ENCODE results near the gene MYL2.
"Not testable (repeated sequence)": the region's sequence is repeated elsewhere in the genome, so short reads cannot be mapped to it uniquely, and the experiment has no call there.

The MYL2 gene

DNA sequence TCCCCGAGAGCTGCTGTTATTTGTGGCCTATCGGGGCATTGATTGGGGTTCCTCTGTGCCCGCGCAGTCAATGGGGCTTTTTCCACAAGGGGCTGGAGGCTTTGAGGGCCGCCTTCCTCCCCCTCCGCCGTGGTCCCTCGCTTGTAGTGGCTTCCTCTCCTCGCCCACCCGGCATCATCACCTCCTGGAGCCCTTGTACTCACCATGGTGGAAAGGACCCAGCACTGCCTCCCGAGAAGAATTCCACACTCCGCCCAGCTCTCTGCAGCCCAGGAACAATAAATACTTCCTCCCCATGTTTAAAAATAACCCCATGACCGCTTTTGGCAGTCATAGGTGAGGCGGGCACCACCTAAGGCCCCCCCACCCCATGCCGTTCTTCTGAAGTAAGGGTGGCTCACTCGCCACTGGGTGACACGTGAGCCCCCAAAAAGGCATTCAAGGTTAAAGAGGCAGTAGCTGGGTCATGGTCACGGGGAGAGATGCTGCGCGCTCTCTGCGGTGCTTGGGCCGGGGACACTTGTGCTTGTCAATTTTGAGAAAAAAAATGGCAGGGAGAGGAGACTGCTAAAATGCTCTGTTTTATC, at the start of gene MYL2:
Gene MYL2, minus strand, starts transcription at position 256 of the 587 bp plus-strand sequence. Its CDS starts 50 bp downstream, at position 206.
- no peak for DNase-seq (ENCODE audit: low read depth in 3 of 3)

- DNase-seq (ENCODE audit: low read depth in 3 of 3) = no peak
Measured at GRCh38 chr12:110966081-110966760, 45.8 kb upstream of the MYL2 start.

- no peak for DNase-seq (ENCODE audit: low read depth in 3 of 3)
Measured at GRCh38 chr12:110965574-110965973, 45.2 kb upstream of the MYL2 start.

- no peak for DNase-seq (ENCODE audit: low read depth in 3 of 3)
Measured at GRCh38 chr12:110960795-110961194, 40.4 kb upstream of the MYL2 start.

- DNase-seq (ENCODE audit: low read depth in 3 of 3) = no peak
Measured at GRCh38 chr12:110957652-110958051, 37.3 kb upstream of the MYL2 start.

DNA sequence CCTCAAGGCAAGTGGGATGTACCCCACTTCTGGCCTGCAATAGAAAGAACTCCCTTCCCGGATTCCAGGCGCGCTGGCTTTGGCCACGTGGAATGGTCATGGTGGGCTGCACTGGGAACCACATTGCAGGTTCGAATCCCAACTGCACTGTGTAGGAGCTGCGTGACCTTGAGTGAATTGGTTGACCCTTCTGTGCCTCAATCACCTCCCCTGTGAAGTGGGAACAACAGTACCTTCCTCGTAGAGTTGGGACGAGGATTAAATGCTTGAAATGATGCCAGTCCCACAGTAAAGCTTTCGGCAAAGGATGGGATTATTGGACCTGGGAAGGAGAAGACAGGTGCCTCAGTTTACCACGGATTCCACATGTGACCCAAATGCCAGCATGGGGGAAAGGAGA, 36.8 kb upstream of the MYL2 start:
- no peak for DNase-seq (ENCODE audit: low read depth in 3 of 3)

DNA sequence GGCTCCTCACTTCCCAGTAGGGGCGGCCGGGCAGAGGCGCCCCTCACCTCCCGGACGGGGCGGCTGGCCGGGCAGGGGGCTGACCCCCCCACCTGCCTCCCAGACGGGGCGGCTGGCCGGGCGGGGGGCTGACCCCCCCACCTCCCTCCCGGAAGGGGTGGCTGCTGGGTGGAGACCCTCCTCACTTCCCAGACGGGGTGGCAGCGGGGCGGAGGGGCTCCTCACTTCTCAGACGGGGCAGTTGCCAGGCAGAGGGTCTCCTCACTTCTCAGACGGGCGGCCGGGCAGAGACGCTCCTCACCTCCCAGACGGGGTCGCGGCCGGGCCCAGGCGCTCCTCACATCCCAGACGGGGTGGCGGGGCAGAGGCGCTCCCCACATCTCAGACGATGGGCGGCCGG, 30.5 kb upstream of the MYL2 start:
- not testable (repeated sequence) for DNase-seq (ENCODE audit: low read depth in 3 of 3)

- not testable (repeated sequence) for DNase-seq (ENCODE audit: low read depth in 3 of 3)
Measured at GRCh38 chr12:110950466-110950865, 30.1 kb upstream of the MYL2 start.

DNA sequence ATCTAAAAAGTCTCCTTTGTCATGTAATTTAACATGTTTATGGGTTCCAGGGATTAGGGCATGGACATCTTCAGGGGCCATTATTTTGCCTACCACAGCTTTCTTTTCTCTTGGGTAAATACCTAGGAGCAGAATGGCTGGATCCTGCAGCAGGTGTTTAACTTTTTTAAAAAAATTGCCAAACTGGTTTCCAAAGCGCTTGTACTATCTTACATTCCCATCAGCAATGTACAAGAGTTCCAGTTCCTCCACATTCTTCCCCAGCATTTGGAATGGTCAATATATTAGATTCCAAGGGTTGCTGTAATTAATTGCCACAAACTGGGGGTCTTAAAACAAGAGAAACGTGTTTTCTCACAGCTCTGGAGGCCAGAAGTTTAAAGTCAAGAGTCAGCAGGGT, 27.7 kb upstream of the MYL2 start:
- DNase-seq (ENCODE audit: low read depth in 3 of 3) = no peak

DNA sequence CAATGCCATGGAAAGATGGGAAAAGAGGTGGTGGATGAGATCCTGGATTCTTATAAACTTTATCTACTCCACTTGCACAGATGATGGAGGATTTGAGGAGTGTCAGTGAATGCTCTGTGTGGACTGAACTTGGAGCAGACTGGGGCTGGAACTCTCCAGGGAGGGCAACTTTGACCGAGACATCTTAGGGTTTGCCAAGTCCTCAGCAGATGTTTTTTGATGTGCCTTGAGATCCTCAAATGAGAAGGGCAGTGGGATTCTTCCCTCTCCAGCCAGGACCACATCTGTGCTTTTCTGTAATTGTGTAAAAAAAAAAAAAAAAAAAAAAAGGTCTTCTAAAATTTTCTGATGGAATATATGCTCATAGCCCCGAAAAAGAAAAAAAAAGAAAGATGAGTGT, 23.0 kb upstream of the MYL2 start:
- DNase-seq (ENCODE audit: low read depth in 3 of 3) = no peak

DNA sequence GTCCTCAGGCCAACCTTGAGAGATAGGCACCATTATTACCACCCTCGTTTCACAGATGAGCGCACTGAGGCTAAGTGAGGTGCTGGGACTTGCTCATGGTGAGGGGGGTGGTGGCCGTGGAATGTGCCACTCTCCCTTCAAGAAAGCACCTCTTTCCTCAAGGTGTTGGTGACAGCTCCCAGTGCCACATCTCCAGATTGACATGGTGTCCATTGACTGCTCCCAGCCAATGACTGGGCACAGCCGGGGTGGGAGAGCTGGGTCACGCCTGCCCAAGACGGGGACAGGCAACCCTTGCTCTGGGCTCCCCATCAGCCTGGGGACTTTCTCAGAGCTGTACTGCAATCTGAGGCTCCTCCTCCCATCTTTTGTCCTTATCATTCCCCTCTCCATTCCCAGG, 21.0 kb upstream of the MYL2 start:
- DNase-seq (ENCODE audit: low read depth in 3 of 3) = no peak

- no peak for DNase-seq (ENCODE audit: low read depth in 3 of 3)
Measured at GRCh38 chr12:110940933-110941332, 20.6 kb upstream of the MYL2 start.

DNA sequence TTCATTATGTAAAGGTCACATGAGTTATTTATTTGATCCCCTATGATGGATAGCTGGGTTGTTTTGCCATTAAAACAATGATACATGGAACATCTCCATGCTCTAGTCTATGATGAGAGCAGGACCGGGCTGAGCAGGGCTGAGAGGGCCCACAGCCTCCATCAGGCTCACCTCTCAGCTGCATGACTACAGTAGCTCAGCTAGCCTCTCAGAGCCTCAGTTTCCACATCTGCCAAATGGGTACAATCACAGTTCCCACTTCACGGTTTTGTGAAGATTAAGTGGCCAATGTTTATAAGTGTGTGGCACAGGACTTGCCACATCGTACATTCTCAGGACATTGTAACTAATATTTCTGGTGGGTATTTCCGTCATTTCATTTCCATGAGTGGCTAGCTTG, 19.9 kb upstream of the MYL2 start:
- DNase-seq (ENCODE audit: low read depth in 3 of 3) = no peak

DNA sequence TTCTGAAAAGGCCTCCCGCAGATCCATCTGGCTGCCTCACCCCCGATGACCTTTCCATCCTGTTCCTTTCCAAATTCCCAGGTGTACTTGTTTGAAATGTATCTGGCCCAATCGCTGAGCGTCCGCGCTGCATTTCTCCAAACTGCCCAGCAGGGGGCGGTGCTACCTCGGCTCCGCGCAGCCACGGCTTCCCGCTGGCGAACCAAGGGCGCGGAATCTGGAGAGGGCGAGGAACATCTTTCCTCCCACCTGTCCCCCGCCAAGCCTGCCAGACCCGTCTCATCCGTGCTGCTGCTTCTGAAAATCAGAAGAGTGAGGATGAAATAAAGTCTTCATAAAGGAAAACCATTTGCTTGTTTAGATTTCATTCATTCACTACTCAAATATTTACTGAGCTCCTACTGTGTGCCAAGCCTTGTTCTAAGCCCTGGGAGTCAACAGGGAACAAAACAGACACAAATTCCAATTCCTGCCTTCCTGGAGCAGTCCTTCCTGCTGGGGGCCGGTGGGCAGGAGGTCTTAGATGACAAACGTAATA, 16.8 kb upstream of the MYL2 start:
- peak; percentile 17 to 28 (median 23) for DNase-seq (ENCODE audit: low read depth in 3 of 3)

GRCh38 chr12:110936367-110937103, 16.2 kb upstream of the MYL2 start:
- no peak for DNase-seq (ENCODE audit: low read depth in 3 of 3)

DNA sequence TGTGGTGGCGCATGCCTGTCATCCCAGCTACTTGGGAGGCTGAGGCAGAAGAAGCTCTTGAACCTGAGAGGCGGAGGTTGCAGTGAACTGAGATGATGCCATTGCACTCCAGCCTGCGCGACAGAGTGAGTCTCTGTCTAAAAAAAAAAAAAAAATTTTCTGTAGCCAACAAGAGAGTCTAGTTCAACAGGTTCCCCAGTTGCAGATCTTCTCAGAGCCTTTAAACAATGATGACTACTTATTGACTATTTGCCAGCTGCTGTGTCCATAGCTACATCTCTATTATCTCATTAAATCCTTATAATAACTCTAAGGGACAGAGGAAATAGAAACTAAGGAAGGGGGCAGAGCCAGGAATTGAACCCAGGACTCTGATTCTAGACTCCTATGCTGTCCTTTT, 15.2 kb upstream of the MYL2 start:
- no peak for DNase-seq (ENCODE audit: low read depth in 3 of 3)

- DNase-seq (ENCODE audit: low read depth in 3 of 3) = no peak
Measured at GRCh38 chr12:110934093-110934852, 13.9 kb upstream of the MYL2 start.

- no peak for DNase-seq (ENCODE audit: low read depth in 3 of 3)
Measured at GRCh38 chr12:110933326-110933974, 13.1 kb upstream of the MYL2 start.

- DNase-seq (ENCODE audit: low read depth in 3 of 3) = no peak
Measured at GRCh38 chr12:110932046-110932445, 11.7 kb upstream of the MYL2 start.

DNA sequence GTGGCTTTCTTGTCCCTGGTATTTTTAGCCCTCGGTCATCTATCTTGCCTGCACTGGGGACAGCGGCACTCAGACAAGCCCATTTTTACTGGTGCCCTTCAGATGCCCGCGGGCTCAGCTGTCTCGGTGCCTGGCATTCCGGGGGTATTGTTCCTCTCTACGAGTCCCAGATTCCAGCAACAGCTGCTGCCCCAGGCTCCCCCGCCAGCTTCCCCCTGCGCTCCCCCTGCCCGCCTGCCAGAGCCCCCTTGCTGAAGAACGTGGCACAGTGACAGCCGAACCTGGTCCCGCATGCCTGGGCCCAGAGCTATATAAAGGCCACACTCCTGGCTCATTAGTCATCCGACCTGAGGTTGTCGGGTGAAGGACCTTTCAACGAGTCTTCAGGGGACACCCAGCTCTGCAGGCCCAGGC, 10.9 kb upstream of the MYL2 start:
- no peak for DNase-seq (ENCODE audit: low read depth in 3 of 3)

Measured in stimulated activated CD4-positive, alpha-beta T cell treated with anti-CD3 and anti-CD28 coated beads, TNF-alpha, amount 100 ng/mL, for 48 hours (primary cell).